GM18508 (cell line): Measurements from ENCODE around the gene ZCCHC24.

Experiments
- ATAC-seq: cut with Tn5 transposase; IDR thresholded peaks from one replicate; pipeline ENCODE4 v1.9.1; 2021; ENCODE audit warnings: moderate number of reproducible peaks; ENCODE audit not compliant: insufficient read depth, unreplicated experiment

The ZCCHC24 gene

GRCh38 chr10:79434223-79434687 lies 11.2 kb downstream of the ZCCHC24 start:
- no peak for ATAC-seq

DNA sequence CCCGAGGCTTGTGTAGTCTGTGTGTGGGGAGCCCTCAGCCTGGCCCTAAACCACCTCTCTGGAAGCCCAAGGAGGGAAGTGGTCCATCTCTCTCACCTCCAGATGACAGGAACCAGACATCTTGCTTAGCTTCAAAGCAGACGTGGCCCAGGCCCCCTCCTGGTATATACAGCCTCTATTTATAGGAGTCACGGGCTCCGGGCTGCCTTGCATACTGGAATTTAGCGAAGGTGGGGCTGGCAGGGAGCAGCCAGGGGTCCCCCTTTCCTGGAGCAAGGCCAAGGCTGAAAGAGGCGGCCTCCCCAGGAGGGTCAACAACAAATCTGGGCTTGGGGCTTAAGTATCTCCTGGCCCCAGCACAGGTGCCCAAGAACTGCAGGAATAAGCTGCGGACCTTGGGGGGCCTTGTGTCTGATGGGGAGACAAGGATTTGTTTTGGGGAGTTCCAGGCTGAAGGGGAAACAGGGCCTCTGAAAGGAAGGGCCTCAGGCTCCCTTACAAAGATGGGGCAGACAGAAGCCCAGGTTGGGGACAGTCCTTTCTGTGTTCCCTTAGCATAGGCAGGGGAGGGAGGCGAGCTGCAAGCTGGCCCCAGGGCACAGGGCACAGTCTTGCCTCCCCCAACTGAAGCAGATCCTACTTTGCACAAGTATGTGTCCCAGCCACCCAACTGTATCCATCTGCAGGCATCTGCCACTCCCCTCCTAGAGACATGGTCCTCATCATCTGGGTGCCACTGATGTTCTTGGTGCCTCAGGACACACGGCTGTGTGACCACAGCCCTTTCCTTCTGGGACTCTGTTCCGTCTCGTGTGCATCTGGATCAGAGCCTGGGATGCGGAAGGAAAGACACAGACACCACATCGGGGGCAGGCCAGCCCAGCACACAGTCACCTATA lies 11.9 kb downstream of the ZCCHC24 start:
- ATAC-seq, result no peak

DNA sequence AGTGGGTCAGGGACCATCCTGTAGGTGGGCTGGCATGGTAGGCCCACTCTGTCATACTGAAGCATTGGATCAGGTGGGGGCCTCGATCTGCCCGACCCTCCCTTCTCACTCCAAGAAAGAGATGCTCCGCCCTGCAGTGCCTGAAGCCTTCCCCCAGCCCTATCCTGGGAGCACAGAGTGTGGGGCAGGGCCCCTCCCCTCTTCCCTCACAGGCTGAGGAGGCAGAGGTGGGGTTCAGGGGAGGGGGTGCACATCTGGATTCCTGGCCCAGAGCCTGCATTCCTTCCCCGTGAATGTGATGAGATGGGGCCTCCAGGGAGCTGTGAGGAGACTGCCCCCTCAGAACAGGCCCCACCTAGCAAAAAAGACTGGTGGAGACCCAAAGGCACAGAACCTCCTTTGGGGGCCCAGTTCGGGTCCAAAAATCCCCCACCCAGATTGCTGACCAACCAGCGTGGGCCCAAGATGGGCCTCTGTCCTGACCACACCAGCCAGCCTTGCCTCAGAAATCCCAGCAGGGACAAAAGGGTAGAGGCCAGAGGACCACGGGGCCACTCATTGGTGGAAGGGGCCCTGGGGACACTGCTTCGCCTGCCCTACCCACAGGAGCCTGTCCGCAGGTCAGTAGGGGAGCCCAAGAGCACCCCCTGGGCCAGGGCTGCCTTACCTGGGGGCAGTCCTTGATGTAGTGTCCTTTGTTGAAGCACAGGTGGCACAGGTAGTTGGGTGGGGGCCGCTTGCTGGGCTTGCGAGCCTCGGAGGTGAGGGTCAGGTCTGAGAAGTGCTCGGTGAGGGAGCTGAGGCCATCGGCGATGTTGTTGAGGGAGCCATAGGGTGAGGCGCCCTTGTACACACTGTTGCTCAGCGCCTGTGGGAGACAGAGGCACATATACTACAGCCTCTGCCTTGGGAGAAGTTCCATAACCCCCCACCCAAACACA lies 13.3 kb downstream of the ZCCHC24 start:
- ATAC-seq, result no peak

GRCh38 chr10:79431428-79431827 lies 14.0 kb downstream of the ZCCHC24 start:
- no peak for ATAC-seq

- no peak for ATAC-seq
Observed at GRCh38 chr10:79430936-79431335, 14.5 kb downstream of the ZCCHC24 start.

DNA sequence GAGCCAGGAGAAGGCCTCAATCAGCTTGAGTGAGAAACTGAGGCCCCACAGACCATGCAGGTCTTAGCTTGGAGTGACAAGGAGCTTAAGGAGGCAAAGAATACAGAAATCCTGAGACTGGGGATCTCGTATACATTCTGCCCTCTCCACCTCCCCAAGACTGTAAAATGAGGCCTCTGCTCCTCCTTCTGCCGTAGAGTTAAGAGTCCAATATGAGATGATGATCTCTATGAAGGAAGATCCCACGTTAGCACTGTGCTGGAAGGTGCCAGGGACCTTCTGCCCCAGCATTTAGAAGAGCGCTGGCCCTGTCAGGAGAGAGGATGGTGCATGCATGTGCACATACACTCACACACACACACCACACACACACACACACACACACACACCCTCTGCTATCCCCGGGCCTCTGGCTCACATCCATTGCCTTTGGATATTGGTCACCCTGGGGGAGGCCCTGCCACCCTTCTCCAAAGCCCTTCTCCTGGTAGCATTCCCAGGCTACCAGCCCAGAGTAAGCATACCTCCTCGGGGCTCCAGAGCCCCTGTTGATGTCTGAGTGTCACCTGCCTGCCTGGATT lies 15.0 kb downstream of the ZCCHC24 start:
- ATAC-seq, result no peak

GRCh38 chr10:79429751-79430150 lies 15.7 kb downstream of the ZCCHC24 start:
- no peak for ATAC-seq

GRCh38 chr10:79427965-79428364 lies 17.5 kb downstream of the ZCCHC24 start:
- no peak for ATAC-seq

DNA sequence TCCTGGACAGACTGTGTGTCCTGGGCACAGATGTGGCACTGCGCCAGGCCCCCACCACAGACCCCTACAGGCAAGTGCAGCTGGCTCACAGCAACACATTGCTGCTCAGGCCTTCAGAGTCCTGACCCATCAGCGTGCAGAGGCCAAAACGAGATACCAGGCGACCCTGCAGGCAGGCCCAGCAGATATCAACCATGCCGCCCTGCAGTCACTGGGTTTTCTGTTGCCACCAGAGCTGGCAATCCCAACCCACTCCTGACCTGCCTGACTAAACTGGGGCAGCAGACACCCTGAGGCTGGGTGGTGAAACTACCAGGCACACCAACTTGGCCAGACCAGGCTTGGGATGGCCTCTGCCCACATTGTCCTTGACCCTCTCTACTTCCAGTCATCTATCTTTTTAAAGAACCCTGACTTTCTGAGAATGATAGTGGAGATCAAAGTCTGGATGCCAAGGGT lies 20.3 kb downstream of the ZCCHC24 start:
- ATAC-seq, result no peak

GRCh38 chr10:79424221-79425073 lies 21.0 kb downstream of the ZCCHC24 start:
- ATAC-seq, result no peak

DNA sequence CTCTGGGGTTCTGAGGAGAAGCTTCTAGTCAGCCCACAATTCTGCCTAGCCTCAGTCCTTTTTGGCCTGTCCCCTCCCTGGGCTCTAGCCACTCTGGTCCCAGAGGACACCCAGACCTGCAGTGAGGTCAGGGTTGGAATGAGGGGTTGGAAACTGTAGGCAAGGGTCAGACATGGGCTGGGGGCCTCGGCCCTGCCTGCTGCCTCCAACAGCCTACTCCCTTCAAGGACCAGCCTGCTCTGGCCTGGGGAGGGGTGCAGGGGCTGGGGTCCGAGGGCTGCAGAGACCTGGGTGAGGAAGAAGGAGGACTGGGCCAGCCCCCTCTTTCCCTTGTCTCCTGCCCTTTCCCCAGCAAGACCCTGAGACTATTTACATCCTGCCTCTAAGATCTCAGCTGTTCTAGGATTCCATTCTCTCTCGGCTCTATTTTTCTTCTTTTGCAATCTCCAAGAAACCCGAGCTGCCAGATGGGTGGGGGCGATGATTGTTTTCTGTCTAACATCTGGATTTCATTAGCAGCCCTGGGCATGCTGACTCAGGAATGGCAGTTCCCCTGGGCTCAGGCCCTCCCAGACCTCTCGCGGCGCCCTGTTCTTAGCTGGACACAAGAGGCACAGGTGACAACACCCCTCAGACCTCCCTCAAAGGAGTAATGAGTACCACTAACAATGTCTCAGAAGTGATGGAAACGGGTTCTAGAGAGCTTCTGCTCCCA lies 23.1 kb downstream of the ZCCHC24 start:
- no peak for ATAC-seq

- ATAC-seq, result no peak
Observed at GRCh38 chr10:79420974-79421688, 24.3 kb downstream of the ZCCHC24 start.

DNA sequence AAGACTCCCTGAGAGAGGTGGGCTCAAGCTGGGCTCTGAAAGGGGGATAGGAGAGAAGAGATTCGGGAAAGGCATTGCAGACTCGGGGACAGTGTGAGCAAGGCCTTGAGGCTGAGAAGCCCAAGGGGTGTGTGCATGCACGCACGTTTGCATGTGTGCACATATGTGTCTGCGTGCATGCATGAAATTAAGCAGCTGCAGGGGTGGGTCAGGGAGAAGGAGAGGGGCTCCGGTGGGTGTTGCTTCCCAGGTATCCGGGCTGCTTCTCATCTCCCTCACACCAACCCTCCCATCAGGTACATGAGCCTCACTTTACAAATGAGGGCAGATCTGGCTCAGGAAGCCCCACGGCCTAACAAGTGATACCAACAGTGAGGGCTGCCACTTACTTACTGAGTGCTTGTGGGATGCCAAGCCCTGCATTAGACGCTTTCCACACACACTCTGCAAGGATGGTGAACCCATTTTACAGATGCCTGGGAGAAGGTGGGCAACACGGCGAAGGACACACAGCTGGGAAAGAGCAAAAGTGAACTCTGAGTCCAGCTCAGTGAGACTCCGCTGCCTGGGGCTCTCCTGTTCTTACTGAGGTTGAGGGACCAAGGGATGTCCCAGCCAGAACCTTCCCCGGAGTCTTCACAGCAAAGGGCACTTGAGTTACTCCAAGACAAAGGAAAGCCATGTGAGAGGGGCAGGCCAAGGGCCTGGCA lies 26.4 kb downstream of the ZCCHC24 start:
- ATAC-seq, result no peak

- ATAC-seq, result no peak
Observed at GRCh38 chr10:79418274-79418673, 27.1 kb downstream of the ZCCHC24 start.

- ATAC-seq, result no peak
Observed at GRCh38 chr10:79417731-79418130, 27.7 kb downstream of the ZCCHC24 start.

GRCh38 chr10:79417266-79417665 lies 28.2 kb downstream of the ZCCHC24 start:
- no peak for ATAC-seq

DNA sequence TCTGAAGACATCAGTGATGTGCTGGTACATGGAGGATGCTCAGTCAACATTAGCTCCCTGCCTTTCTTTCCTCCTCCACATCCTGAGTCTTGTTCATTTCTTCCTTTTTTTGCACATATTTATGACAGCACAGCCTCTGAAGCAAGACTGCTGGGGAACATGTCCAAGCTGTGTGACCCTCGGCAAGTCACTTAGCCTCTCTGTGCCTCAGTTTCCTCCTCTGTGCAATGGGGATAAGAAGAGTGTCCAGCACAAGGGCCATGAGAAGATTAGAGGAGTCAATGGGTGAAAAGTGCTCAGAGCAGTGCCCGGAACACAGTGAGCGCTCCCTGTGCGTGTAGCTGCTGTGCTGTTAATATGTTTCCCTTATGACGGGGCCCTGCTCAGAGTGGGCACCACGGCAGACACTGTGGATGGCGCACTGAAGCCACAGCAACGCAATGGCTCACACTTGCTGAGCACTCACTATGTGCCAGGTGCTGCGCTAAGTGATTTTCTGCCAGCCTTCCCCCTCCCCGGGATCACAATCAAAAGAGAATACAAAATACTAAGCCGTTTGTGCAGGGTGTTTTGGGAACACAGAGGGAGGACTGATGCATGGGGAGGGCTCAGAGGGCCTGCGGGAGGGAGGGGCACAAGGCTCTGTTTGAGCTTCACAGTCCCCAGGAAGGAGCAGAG lies 28.7 kb downstream of the ZCCHC24 start:
- ATAC-seq, result no peak
